Measurements from ENCODE around the gene ANXA6.
A peak's percentile ranks its signal among the peaks of the same experiment; 100 is the strongest.

Gene ANXA6

GRCh38 chr5:151058301-151058700 lies 99.3 kb downstream of the ANXA6 start:
- no peak for DNase-seq

GRCh38 chr5:151056379-151057325 lies 100.9 kb downstream of the ANXA6 start:
- no peak for DNase-seq

- no peak for DNase-seq
Observed at GRCh38 chr5:151055336-151055735, 102.2 kb downstream of the ANXA6 start.

GRCh38 chr5:151054709-151055108 lies 102.9 kb downstream of the ANXA6 start:
- DNase-seq: no peak

GRCh38 chr5:151053796-151054462 lies 103.7 kb downstream of the ANXA6 start:
- DNase-seq: no peak

GRCh38 chr5:151052836-151053235 lies 104.7 kb downstream of the ANXA6 start:
- no peak for DNase-seq

GRCh38 chr5:151051931-151052608 lies 105.5 kb downstream of the ANXA6 start:
- no peak for DNase-seq

GRCh38 chr5:151051066-151051930 lies 106.3 kb downstream of the ANXA6 start:
- DNase-seq: peak; percentile 6

All from NCI-H1092 treated with DMSO at 0.1 percent for 48 hours (cell line).